ENCODE results near the gene DHCR24. TPM values are rescaled to one million over a fixed set of nuclear protein-coding genes. Genes with fewer than 3 reads are reported as not detected.
A peak's percentile ranks its signal among the peaks of the same experiment; 100 is the strongest.

DHCR24 gene
- total and polyA plus RNA-seq, 2 of the 13 experiments (the other 11 are each of a cell fraction or from before 2014, with no cell fraction given), result 374 to 448 TPM

GRCh38 chr1:54865238-54866073, 21.5 kb downstream of the DHCR24 start (continued):
- no peak for TF ChIP-seq KIAA2018 (CRISPR knock-in tag; IDR thresholded peaks at IDR 0.05; ENCODE audit: borderline replicate concordance)
- no peak for TF ChIP-seq PHF20 (CRISPR knock-in tag; IDR thresholded peaks at IDR 0.05)
- TF ChIP-seq SRY (CRISPR knock-in tag; IDR thresholded peaks at IDR 0.05), result 0 out of 2 replicates have a peak, but pooled peaks have one; percentile 57
- TF ChIP-seq ZNF768 (CRISPR knock-in tag; IDR thresholded peaks at IDR 0.05), result no peak
- peak; percentile 55 for TF ChIP-seq IKZF4 (CRISPR knock-in tag; IDR thresholded peaks at IDR 0.05; ENCODE audit: borderline replicate concordance, low read depth, not compliant biosample characterization)
- TF ChIP-seq ZNF850 (CRISPR knock-in tag; conservative IDR thresholded peaks at IDR 0.05), result no peak
- TF ChIP-seq NR2F2 (IDR thresholded peaks at IDR 0.05; ENCODE audit: borderline replicate concordance, low read depth), result no peak
- no peak for TF ChIP-seq NCOA5 (CRISPR knock-in tag; IDR thresholded peaks at IDR 0.05)
- peak; percentile 92 for TF ChIP-seq THRA (CRISPR knock-in tag; IDR thresholded peaks at IDR 0.05; ENCODE audit: borderline replicate concordance)
- TF ChIP-seq DPF2 (CRISPR knock-in tag; IDR thresholded peaks at IDR 0.05; ENCODE audit: borderline replicate concordance, low read depth), result peak; percentile 39; the same call in 1 of the 2 replicates
- TF ChIP-seq CTCF (CRISPR knock-in tag; IDR thresholded peaks at IDR 0.05), result 0 out of 2 replicates have a peak, but pooled peaks have one; percentile 8
- TF ChIP-seq FOXP1 (IDR thresholded peaks at IDR 0.05), result no peak
- TF ChIP-seq FOXP1 (CRISPR knock-in tag; IDR thresholded peaks at IDR 0.05), result 0 out of 2 replicates have a peak, but pooled peaks have one; percentile 43
- TF ChIP-seq ETV5 (CRISPR knock-in tag; IDR thresholded peaks at IDR 0.05; ENCODE audit: borderline replicate concordance), result no peak; the same call in 1 of the 2 replicates

Data from HepG2 (cell line).